HG03108 (cell line): Measurements from ENCODE around the gene CYB561A3.

ENCODE experiments used
- ATAC-seq: cut with Tn5 transposase; IDR thresholded peaks from one replicate; pipeline ENCODE4 v1.9.1; 2021; ENCODE audit warnings: moderate library complexity; ENCODE audit not compliant: unreplicated experiment

Gene CYB561A3

DNA sequence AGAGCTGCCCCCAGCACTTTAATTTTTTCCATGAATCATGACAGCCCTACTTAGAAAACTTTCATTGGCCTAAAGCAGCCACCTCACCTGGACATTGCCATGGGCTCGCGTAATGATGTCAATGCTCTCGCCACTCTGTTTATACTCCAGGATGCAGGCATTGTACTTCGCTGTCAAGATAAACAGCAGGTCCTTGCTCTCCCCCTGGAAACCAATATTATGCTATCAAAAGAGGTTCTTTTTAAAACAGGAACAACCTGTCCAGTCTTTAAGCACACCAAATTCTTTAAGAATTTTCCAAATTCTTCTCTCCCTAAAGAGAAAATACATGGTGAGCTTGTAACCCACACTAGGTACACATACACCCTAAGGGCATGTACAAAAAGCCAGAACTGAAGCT, 31.8 kb downstream of the CYB561A3 start:
- ATAC-seq: no peak

DNA sequence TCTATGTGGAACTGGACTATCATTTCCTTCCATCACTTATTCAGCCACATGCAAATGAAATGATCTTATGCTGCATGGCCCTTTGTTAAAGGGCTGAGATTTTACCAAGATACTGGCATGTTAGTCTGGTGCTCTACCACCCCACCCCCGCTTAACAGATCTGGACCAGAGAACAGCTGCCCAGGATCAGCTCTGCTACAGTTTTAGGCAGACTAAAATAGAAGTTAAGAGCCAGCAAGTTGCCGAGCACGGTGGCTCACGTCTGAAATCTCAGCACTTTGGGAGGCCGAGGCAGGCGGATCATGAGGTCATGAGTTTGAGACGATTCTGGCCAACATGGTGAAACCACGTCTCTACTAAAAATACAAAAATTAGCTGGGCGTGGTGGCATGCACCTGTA, 33.3 kb downstream of the CYB561A3 start:
- ATAC-seq: no peak

GRCh38 chr11:61327669-61328071, 34.0 kb downstream of the CYB561A3 start:
- ATAC-seq: no peak

GRCh38 chr11:61325649-61326414, 35.9 kb downstream of the CYB561A3 start:
- ATAC-seq: no peak

DNA sequence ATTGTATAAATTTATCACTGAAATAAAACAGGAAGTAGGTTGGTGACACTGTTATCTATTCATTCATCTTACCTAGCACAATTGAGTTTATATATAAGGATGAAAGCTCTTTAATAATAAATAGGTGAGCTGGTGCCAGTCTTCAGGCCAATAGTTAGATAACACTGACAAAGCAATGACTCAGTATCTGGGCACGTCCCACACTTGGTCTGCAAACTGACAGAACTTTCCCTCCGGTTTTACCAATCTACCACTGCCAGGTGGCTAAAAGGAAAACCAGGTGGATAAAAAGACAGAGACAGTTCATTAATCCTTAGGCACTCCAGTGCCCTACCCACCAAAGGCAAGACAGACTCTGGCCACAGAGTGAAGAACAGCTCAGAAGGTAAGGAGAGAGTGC, 46.4 kb downstream of the CYB561A3 start:
- no peak for ATAC-seq

DNA sequence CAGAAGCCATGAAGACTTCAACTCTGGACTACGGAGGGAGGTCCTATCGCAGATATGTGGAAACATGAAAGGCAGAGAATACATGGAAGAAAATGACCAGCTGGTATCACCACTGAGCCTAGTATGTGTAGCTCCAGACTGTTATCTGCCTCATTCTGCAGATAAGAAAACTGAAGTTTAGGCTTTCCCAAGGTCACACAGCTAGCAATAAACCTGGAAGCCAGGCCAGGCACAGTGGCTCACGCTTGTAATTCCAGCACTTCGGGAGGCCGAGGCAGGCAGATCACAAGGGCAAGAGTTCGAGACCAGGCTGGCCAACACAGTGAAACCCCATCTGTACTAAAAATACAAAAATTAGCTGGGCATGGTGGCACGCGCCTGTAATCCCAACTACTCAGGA, 50.9 kb downstream of the CYB561A3 start:
- ATAC-seq: no peak

DNA sequence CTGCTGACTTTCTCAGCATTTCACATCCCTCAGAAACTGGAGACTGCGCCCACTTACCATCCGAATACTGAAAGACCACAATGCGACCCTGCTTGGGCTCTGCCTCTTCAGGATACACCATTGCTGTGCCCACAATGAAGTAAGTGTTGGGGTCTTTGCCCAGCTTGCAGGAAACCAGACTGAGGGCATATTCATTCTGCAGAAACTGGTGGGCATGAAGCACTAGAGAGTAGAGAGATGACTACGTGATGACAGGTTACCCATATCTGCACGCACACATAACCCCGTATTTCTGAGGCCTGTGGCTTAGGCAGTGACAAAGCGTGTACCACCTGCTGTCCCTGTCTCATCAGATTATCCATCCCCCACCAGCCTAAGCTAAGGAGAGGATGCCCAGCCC, 51.9 kb downstream of the CYB561A3 start:
- no peak for ATAC-seq

DNA sequence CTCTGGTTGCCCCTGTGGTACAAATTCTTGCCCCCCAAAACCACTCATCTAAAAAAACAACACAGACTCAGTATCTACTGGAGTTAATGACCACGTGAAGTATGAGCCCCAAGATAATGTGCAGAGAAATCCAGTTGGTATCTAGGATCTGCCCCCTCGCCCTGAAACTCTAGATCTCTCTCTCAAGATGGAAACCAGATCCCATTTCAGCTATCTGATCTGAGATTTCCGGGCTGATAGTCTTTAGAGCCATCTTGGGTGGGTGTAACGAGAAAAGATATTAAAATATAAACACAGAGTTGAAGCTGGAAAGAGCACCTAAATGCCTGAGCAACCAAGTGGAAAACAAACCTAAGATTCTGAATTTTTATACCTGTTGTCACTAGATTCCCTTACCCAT, 52.5 kb downstream of the CYB561A3 start:
- no peak for ATAC-seq

- ATAC-seq: no peak
These were observed 54.3 kb downstream of the CYB561A3 start for GRCh38 chr11:61307354-61307753.

GRCh38 chr11:61306221-61306620, 55.5 kb downstream of the CYB561A3 start:
- ATAC-seq: no peak

DNA sequence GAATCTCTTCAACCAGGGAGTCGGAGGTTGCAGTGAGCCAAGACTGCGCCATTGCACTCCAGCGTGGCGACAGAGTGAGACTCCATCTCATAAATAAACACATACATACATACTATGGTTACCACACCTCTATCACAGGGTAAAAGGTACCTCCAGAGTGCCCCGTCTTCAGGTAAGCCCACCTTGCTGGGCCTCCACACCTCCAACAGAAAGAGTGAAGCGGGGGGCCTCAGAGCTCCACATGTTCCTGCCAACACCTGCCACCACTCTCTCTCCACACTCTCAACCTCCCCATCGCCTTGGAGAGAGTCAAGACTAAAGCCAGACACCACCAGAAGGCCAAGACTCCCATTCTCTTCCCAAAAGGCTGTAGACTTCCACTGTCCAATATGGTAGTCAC, 56.3 kb downstream of the CYB561A3 start:
- no peak for ATAC-seq

DNA sequence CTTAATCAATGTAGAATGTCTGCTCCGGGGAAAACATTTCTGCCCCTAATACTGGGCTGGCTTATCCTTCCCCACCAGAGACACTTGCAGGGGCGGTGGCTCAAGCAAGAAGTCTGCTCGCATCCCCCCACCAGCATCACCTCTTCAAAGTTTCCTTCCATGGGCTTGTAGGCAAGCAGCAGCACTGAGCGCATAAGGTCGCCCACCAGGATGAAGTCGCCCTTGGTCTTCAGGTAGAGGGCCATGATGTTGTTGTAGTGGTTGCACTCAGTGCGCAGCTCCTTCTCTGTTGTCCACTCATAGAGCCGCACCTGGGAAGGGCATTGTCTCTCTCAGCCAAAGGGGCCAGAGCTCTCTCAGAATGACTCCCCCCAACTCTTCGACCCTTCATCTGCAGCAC, 58.0 kb downstream of the CYB561A3 start:
- no peak for ATAC-seq

DNA sequence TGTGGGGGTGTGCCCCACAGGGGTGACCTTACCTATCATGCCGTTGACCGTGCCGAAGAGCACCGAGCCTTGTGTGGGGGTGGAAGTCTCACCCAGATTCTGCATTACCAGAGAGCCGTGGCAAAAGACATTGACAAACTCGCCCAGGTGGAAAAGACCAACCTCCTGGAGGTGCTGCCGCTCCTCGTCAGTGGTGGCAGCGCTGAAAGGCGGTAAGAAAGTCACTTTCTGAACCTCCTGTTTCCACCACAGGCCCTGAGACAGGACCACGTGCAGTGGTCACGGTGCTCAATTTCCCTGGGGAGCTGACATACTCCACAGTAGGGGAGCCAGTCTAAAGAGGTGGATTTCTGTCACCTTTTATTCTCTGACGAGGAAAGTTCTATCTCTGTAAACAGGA, 59.1 kb downstream of the CYB561A3 start:
- no peak for ATAC-seq
